Left lung (tissue), 14 donors: ENCODE measurements around the gene SERTAD4. TPM values are rescaled to one million over a fixed set of nuclear protein-coding genes. Genes with fewer than 3 reads are reported as not detected.
A peak's percentile ranks its signal among the peaks of the same experiment; 100 is the strongest.
"Not testable (repeated sequence)": the region's sequence is repeated elsewhere in the genome, so short reads cannot be mapped to it uniquely, and the experiment has no call there.

Source experiments
- ATAC-seq: fragments of 200-7000 bp; cut with Tn5 transposase; one replicate; pipeline ENCODE4 v1.9.1; 2020; ENCODE audit warnings: moderate library complexity
- DNase-seq, 4 donors: peaks; one replicate each; pipeline ENCODE4 v3.0.0-alpha.2; 2013 to 2020
- H3K27ac ChIP-seq, 2 donors: fragments of 200-600 bp; sonication (generic) in 1 of 2; one replicate each; pipeline versions ENCODE4 v1.5.0 to v1.8.0; 2020 to 2021
- H3K27me3 ChIP-seq, 2 donors: fragments of 200-600 bp; sonication (generic) in 1 of 2; one replicate each; pipeline versions ENCODE4 v1.5.0 to v1.8.0; 2020 to 2021
- H3K36me3 ChIP-seq, 2 donors: fragments of 200-600 bp; sonication (generic) in 1 of 2; one replicate each; pipeline versions ENCODE4 v1.5.0 to v1.8.0; 2020 to 2021
- H3K4me1 ChIP-seq, 2 donors: fragments of 200-600 bp; one replicate each; pipeline ENCODE4 v1.8.0; 2021
- H3K4me3 ChIP-seq, 2 donors: fragments of 200-600 bp; sonication (generic) in 1 of 2; one replicate each; pipeline versions ENCODE4 v1.5.0 to v1.8.0; 2020 to 2021; ENCODE audit warnings: mild to moderate bottlenecking in 1 of 2
- H3K9me3 ChIP-seq, 2 donors: fragments of 200-600 bp; sonication (generic) in 1 of 2; one replicate each; pipeline versions ENCODE4 v1.5.0 to v1.8.0; 2020 to 2021
- intact Hi-C, 2 donors: fragments of 100-400 bp; cut with DNase I; formaldehyde crosslinking; loops; one replicate each; pipeline versions ENCODE4 v1.11.2 to v1.14.2; 2022
- long read RNA-seq, 12 donors: library from polyadenylated mRNA in 2 of 12; unstranded in 2 of 12; transcript quantifications; one replicate each; pipeline ENCODE4 v2.0.0 and lab custom pipeline, GENCODE V29; 2019 to 2026
- polyA plus RNA-seq, 6 donors: library from polyadenylated mRNA; unstranded; fragments of 120-200 nt; gene quantifications; one replicate each; pipeline ENCODE4 v1.2.1, GENCODE V29; 2013; ENCODE audit not compliant: insufficient read length in 6 of 6
- total RNA-seq, 2 donors: library from RNA; stranded (reverse); fragmentation: NEBNext Ultra II Directional; extraction: Animal tissue kit (Norgen Biotek cat#: 25700); gene quantifications; one replicate each; pipeline ENCODE4 v1.2.1, GENCODE V29; 2021
- TF ChIP-seq, protein P1 (sequence below), 2 donors: fragments of 200-600 bp; sonication (generic) in 1 of 2; IDR thresholded peaks; one replicate each; pipeline versions ENCODE4 v1.5.0 to v1.8.0; 2021; ENCODE audit warnings: antibody characterized with exemption in 2 of 2
- donor health status: DM: no; HTN: yes; CAD: no.
- donor health status: DM: no; HTN: no; CAD: no.

Gene SERTAD4
- 1 to 10 TPM; 5.0 to 7.5 TPM for total RNA-seq
- polyA plus RNA-seq, result 1 to 10 TPM; 2.4 to 5.2 (median 4.1) TPM
- long read RNA-seq, donor 1, full-length matches to known transcripts, result 3 of 13 reads
- long read RNA-seq, donor 1, partial matches to known transcripts, result 0 of 13 reads
- long read RNA-seq, donor 1, other reads (novel, unspliced or antisense), result 10 of 13 reads
- long read RNA-seq, donor 2, full-length matches to known transcripts, result 2 of 2 reads
- long read RNA-seq, donor 2, partial matches to known transcripts, result 0 of 2 reads
- long read RNA-seq, donor 2, other reads (novel, unspliced or antisense), result 0 of 2 reads
- long read RNA-seq, donor 3, full-length matches to known transcripts, result 1 of 1 reads
- long read RNA-seq, donor 3, partial matches to known transcripts, result 0 of 1 reads
- long read RNA-seq, donor 3, other reads (novel, unspliced or antisense), result 0 of 1 reads
- long read RNA-seq, donor 4, partial matches to known transcripts, result 0 of 2 reads
- long read RNA-seq, donor 4, other reads (novel, unspliced or antisense), result 2 of 2 reads
- long read RNA-seq, donor 5, full-length matches to known transcripts, result 1 of 1 reads
- long read RNA-seq, donor 5, partial matches to known transcripts, result 0 of 1 reads
- long read RNA-seq, donor 5, other reads (novel, unspliced or antisense), result 0 of 1 reads
- long read RNA-seq, donor 6, result 0 reads
- long read RNA-seq, donor 7, result 0 reads
- long read RNA-seq, donor 8, full-length matches to known transcripts, result 1 of 1 reads
- long read RNA-seq, donor 8, partial matches to known transcripts, result 0 of 1 reads
- long read RNA-seq, donor 8, other reads (novel, unspliced or antisense), result 0 of 1 reads
- long read RNA-seq, donor 9, result 0 reads
- long read RNA-seq, donor 10, partial matches to known transcripts, result 0 of 2 reads
- long read RNA-seq, donor 10, other reads (novel, unspliced or antisense), result 2 of 2 reads
- long read RNA-seq, donor 11, full-length matches to known transcripts, result 3 of 3 reads
- long read RNA-seq, donor 11, partial matches to known transcripts, result 0 of 3 reads
- long read RNA-seq, donor 11, other reads (novel, unspliced or antisense), result 0 of 3 reads
- long read RNA-seq, donor 12, full-length matches to known transcripts, result 1 of 1 reads
- long read RNA-seq, donor 12, partial matches to known transcripts, result 0 of 1 reads
- long read RNA-seq, donor 12, other reads (novel, unspliced or antisense), result 0 of 1 reads

DNA sequence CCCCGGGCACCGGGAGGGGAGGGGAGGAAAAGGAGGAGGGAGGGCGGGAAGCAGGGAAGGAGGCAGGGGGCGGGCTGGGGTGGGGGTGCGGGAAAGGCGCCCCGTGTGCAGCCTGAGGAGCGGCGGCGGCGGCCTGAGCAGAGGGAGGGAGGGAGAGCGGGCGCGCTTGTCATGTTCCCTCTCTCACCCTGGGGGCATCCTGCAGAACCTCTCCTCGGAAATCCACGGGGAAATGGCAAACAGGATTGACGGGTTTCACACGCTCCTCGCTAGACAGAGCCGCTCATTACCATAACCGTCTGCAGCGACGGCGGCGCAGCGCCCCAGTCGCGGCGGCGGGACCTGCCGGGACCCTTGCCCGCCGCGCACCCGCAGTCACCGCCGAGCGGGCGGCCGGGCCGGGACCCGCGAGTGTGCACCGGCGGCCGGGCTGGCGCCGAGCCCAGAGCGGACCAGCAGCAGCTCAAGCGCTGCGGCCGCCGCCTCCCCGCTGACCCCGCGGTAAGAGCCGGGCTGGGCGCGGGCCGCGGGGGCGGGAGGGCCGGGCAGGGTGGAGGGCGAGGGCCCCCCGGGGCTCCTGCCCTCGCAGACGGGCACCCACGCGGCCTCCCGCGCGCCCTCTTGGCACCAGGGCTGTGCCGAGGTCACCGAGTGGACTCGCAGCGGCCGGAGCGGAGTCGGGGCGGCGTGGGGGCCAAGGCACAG, at the start of gene SERTAD4:
Gene SERTAD4, plus strand, starts transcription at position 286 of the 705 bp plus-strand sequence. CDS start 5,165 bp downstream, outside the sequence.
- Histone ChIP-seq H3K9me3 (no peaks in the 10 kb centered on the region), H3K4me1 (peaks cover 0 to 10% of the 10 kb centered on the region in 2 donors), H3K27ac (peak within 1 kb of the TSS; percentile 72 to 77), H3K4me3 (peak within 1 kb of the TSS; percentile 49), H3K36me3 (no peaks in the 10 kb centered on the region), H3K27me3 (peaks cover 3 to 70% of the 10 kb centered on the region in 2 donors)
- DNase-seq, result peak in 3 of 4 donors; percentile 49 to 79 (median 71)
- peak; percentile 39 for ATAC-seq
- intact Hi-C loops, result no loop called here
- TF ChIP-seq, protein P1, sequence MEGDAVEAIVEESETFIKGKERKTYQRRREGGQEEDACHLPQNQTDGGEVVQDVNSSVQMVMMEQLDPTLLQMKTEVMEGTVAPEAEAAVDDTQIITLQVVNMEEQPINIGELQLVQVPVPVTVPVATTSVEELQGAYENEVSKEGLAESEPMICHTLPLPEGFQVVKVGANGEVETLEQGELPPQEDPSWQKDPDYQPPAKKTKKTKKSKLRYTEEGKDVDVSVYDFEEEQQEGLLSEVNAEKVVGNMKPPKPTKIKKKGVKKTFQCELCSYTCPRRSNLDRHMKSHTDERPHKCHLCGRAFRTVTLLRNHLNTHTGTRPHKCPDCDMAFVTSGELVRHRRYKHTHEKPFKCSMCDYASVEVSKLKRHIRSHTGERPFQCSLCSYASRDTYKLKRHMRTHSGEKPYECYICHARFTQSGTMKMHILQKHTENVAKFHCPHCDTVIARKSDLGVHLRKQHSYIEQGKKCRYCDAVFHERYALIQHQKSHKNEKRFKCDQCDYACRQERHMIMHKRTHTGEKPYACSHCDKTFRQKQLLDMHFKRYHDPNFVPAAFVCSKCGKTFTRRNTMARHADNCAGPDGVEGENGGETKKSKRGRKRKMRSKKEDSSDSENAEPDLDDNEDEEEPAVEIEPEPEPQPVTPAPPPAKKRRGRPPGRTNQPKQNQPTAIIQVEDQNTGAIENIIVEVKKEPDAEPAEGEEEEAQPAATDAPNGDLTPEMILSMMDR (IDR thresholded peaks at IDR 0.05), result no peak

DNA sequence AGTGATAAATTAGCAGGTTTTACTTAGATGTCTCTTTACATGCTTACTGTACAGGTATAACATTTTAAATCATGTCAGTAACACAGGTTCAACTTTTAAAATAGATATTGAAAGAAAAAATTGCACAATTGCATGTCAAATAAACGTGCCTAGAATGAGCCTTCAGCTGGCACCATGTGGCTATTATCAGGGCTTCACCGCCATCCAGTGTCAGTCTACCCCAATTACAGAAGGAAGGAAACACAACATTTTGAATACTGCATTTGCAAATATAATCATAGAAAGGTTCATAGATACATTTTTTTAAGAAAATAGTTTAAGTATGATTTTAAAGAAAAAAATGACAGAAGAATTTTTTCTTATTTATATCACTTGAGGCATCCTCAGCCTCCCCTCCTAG, 47.5 kb upstream of the SERTAD4 start:
- Histone ChIP-seq H3K4me1 (no peaks in the 10 kb centered on the region), H3K27ac (no peak overlapping the region), H3K27me3 (no peaks in the 10 kb centered on the region), H3K36me3 (no peaks in the 10 kb centered on the region), H3K4me3 (no peak overlapping the region), H3K9me3 (no peaks in the 10 kb centered on the region)
- TF ChIP-seq, protein P1 (IDR thresholded peaks at IDR 0.05), result no peak
- no peak for ATAC-seq
- no peak for DNase-seq
- intact Hi-C loops, result no loop called here

DNA sequence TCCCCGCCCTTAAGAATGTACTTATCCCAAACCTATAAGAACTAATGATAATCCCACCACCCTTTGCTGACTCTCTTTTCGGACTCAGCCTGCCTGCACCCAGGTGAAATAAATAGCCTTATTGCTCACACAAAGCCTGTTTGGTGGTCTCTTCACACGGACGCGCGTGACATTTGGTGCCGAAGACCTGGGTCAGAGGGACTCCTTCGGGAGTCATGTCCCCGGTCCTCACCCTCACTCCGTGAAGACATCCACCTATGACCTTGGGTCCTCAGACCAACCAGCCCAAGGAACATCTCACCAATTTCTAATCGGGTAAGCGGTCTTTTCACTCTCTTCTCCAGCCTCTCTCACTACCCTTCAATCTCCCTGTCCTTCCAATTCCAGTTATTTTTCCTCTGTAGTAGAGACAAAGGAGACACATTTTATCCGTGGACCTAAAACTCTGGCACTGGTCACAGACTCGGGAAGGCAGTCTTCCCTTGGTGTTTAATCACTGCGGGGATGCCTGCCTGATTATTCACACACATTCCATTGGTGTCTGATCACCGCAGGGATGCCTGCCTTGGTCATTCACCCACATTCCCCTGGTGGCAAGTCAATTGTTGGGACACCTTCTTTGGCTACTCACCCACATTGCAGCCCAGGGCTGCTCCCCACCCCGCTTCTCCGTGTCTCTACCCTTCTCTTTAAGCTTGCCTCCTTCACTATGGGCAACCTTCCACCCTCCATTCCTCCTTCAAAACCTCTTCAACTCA, 44.6 kb upstream of the SERTAD4 start:
- DNase-seq, H3K9me3 ChIP-seq, H3K36me3 ChIP-seq, H3K27me3 ChIP-seq, intact Hi-C loops, ATAC-seq, H3K4me3 ChIP-seq, H3K4me1 ChIP-seq, H3K27ac ChIP-seq: not testable (repeated sequence)

DNA sequence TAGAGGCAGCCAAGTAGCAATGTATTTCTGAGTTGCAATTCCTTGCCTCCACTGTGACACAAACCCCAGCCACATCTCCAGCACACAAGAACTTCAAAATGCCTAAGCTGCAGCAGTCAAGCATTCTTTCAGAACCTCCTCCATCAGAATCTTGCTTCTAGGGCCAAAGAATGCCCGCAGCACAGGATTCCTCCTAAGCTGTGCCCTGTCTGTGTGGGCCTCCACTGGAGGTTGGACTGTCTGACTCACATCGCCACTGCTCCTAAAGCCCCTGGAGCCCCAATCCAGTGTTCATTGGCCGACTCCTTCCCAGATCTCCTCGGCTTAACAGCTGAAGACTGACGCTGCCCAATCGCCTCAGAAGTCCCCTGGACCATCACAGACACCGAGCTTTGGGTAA, 43.2 kb upstream of the SERTAD4 start:
- H3K9me3 ChIP-seq, result peaks cover 0 to 7% of the 10 kb centered on the region in 2 donors
- H3K27me3 ChIP-seq, result no peaks in the 10 kb centered on the region
- H3K4me1 ChIP-seq, result no peaks in the 10 kb centered on the region
- H3K4me3 ChIP-seq, result no peak overlapping the region
- H3K27ac ChIP-seq, result no peak overlapping the region
- DNase-seq (no peak), ATAC-seq (no peak)
- TF ChIP-seq, protein P1 (IDR thresholded peaks at IDR 0.05), result no peak
- intact Hi-C loops, result no loop called here
- no peaks in the 10 kb centered on the region for H3K36me3 ChIP-seq
